ENCODE results near the gene AGPAT4.

Gene AGPAT4

GRCh38 chr6:161254464-161255253 lies 19.2 kb downstream of the AGPAT4 start:
- no peak for DNase-seq

GRCh38 chr6:161254126-161254463 lies 19.8 kb downstream of the AGPAT4 start:
- no peak for DNase-seq

DNA sequence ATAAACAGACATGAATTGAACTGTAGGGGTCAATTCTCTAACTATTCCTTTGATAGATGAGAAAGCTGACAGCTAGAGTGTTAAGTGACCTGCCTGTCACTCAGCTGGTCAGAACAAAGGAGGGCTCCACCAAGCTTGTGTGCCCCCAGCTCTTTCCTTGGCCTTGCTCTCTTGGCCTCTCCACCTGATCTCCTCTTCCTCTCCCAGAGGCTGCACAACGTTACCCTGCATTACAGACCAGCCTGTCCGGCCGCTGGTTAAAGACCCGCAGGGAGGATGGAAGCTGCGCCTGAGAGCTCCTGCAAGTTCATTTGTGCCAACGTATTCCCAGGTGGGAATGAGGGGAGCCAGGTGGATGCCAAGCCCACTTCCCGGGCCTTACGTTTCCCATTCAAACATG lies 22.5 kb downstream of the AGPAT4 start:
- DNase-seq, result no peak

DNA sequence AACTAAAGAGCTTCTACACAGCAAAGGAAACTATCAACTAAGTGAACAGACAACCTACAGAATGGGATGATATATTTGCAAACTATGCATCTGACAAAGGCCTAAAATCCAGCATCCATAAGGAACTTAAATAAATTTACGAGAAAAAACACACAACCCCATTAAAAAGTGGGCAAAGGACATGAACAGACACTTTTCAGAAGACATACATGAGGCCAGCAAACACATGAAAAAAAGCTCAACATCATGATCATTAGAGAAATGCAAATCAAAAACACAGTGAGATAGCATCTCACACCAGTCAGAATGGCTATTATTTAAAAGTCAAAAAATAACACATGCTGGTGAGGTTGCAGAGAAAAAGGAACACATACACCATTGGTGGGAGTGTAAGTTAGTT lies 24.5 kb downstream of the AGPAT4 start:
- DNase-seq, result no peak

- no peak for DNase-seq
These were observed 27.1 kb downstream of the AGPAT4 start for GRCh38 chr6:161246725-161247124.

DNA sequence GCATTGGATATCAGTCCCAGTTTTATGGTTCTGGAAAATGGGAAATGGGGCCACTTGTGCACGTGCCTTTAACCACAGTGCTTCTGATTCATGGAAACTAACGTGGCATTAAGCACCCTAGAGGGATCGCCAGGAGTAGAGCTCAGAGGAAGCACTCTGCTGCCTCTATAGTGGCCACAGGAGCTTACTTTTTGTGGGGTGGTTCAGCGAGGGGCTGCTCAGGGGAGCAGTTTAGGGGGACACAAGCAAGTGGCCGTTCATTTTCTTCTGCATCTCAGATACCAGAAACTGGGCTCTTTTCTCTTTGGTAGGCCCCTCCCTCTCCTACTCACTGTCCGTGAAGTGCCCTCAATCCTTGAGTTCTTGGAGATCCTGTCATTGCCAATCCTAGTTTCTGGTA lies 28.5 kb downstream of the AGPAT4 start:
- DNase-seq, result no peak

- no peak for DNase-seq
These were observed 29.1 kb downstream of the AGPAT4 start for GRCh38 chr6:161244725-161245124.

GRCh38 chr6:161242779-161243693 lies 30.8 kb downstream of the AGPAT4 start:
- no peak for DNase-seq

DNA sequence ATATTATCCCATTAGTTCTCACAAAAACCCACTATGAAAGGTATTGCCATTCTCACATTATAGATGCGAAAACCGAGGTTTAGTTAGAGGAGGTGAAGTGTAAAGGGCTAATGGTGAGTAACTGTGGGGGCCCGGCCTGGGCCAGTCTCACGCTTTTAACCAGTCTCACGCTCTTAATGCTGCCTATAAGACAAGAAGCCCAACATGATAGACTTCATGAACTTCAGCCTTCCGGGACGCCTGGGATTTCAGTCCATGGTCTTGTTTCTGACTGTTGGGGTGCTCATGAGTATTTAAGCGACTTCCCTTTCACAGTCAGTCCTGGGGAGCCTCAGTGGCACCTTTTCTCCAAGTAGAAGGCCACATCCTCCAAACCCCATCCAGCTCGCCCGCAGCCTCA lies 31.7 kb downstream of the AGPAT4 start:
- no peak for DNase-seq

- DNase-seq, result no peak
These were observed 34.9 kb downstream of the AGPAT4 start for GRCh38 chr6:161239001-161239400.

- no peak for DNase-seq
These were observed 35.4 kb downstream of the AGPAT4 start for GRCh38 chr6:161238500-161238899.

- DNase-seq, result no peak
These were observed 35.8 kb downstream of the AGPAT4 start for GRCh38 chr6:161238081-161238480.

GRCh38 chr6:161237176-161237575 lies 36.7 kb downstream of the AGPAT4 start:
- no peak for DNase-seq

GRCh38 chr6:161235776-161236633 lies 37.9 kb downstream of the AGPAT4 start:
- DNase-seq, result no peak

DNA sequence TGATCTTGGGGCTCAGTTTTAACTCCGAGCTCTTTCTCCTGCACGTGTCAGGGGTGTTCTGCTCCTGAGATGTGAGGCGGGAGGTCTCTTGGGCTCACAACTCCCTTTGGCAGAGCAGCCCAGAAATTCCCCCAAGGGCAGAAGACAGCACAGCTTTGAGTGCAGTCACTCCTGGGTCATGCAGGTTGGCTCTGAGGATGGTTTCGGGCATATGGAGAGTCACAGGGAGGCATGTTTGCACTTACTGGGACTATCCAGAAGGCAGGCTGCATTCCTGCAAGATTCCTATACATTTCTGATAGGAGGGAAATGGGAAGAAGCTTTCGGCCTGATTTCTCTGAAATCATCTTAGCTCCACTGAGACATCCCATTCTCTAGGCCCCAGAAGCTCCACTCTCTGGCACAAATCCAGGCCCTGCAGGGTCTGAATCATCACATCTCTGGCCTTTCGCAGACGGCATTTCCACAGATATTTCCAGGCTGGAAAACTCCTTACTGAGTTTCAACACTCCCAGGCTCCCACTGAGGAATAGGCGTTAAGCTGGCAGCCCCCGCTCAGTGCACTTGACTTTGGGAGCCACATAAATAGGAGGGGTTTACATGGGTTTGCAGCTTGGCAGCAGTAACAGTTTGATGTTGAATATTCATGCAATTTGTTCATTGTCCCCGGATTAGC lies 39.7 kb downstream of the AGPAT4 start:
- no peak for DNase-seq

DNA sequence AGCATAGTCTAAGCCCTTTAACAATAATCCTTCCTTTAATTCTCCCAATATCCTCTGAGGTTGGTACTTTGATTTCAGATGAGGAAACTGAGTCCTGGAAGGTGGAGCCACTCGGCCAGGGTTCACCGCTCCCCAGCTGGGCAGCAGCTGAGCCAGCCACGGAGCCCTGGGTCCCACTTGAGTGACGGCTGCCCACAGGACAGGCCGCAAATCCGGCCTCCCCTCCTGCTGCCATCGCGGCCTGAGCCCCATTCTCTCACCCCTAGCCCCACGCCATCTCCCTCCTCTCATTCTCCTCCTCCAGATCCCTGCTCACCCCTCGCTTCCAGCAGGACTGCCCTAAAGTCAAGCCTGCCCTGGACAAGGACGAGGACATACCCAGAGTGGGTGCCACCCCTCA lies 41.4 kb downstream of the AGPAT4 start:
- DNase-seq, result no peak

- DNase-seq, result no peak
These were observed 41.9 kb downstream of the AGPAT4 start for GRCh38 chr6:161232010-161232409.

GRCh38 chr6:161230339-161230738 lies 43.5 kb downstream of the AGPAT4 start:
- no peak for DNase-seq

DNA sequence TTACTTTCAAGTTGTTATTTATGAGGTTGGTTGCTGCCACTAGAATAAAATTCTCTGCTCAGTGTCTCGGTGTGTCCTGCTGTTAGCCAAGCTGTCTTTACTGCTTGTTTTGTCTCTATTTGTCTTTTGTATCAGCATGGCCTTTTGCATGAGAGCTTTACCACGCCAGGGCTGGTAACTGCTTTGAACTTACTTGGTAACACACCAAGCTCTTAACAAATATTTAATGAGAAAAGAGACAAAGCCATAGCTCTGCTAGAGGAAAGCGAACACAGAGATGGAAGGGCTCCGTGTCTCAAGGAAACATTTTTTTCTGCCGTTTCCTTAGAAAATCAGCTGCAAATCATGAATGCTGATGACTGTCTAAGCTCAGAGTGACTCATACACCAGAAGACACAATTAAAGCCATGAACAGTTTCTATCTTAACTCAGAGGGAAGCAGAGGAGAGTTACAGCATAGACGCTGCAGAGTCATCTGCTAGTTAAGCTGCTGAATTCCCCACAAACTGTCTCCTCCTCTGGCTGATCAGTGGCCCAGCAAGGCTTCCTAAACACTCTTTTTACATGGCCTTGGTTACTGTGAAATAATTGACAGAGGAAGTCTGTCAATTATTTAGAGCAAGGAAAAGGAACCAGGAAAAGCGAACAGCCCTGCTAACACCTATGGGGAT lies 44.8 kb downstream of the AGPAT4 start:
- no peak for DNase-seq

- DNase-seq, result no peak
These were observed 45.8 kb downstream of the AGPAT4 start for GRCh38 chr6:161228096-161228495.

GRCh38 chr6:161227004-161227960 lies 46.6 kb downstream of the AGPAT4 start:
- DNase-seq, result no peak
